Measurements from ENCODE around the gene ZNF438.

GRCh38 chr10:31070691-31071090, 39.0 kb upstream of the ZNF438 start:
- no peak for TF ChIP-seq CTCF (IDR thresholded peaks at IDR 0.05; ENCODE audit: insufficient read depth, low read length)
- no peak for TF ChIP-seq POLR2AphosphoS5 (IDR thresholded peaks at IDR 0.05; ENCODE audit: low read depth)
- TF ChIP-seq REST (IDR thresholded peaks at IDR 0.05; ENCODE audit: insufficient replicate concordance, low read depth): no peak
